H9 (cell line): Measurements from ENCODE around the gene PYDC1. TPM values are rescaled to one million over a fixed set of nuclear protein-coding genes. Genes with fewer than 3 reads are reported as not detected.
"Not testable (repeated sequence)": the region's sequence is repeated elsewhere in the genome, so short reads cannot be mapped to it uniquely, and the experiment has no call there.

Experiments used
- DNase-seq: peaks from one replicate; pipeline ENCODE4 v3.0.0-alpha.2; 2017
- H2AFZ ChIP-seq: one replicate; pipeline ENCODE4 v1.6.1; 2013; ENCODE audit warnings: mild to moderate bottlenecking, low read length, control low read depth, moderate library complexity
- H2AK5ac ChIP-seq: 2 replicates; pipeline ENCODE4 v1.6.1; 2013; ENCODE audit warnings: low read length, control low read depth, mixed read lengths; ENCODE audit not compliant: insufficient read length
- H2BK120ac ChIP-seq: one replicate; pipeline ENCODE4 v1.6.1; 2013; ENCODE audit warnings: low read depth, mild to moderate bottlenecking, low read length, control low read depth, inconsistent platforms; ENCODE audit not compliant: poor library complexity, severe bottlenecking
- H2BK12ac ChIP-seq: 2 replicates; pipeline ENCODE4 v1.6.1; 2013; ENCODE audit warnings: low read length, control low read depth, mixed read lengths, low read depth; ENCODE audit not compliant: insufficient read length
- H2BK15ac ChIP-seq: 2 replicates; pipeline ENCODE4 v1.6.1; 2013; ENCODE audit warnings: low read depth, low read length, control low read depth
- H2BK20ac ChIP-seq: one replicate; pipeline ENCODE4 v1.6.1; 2013; ENCODE audit warnings: low read depth, mild to moderate bottlenecking, low read length, control low read depth, inconsistent platforms; ENCODE audit not compliant: poor library complexity, severe bottlenecking
- H2BK5ac ChIP-seq: 2 replicates; pipeline ENCODE4 v1.6.1; 2013; ENCODE audit warnings: low read length, control low read depth, mixed read lengths; ENCODE audit not compliant: insufficient read length
- H3K14ac ChIP-seq: 2 replicates; pipeline ENCODE4 v1.6.1; 2013; ENCODE audit warnings: low read length, control low read depth; ENCODE audit not compliant: insufficient read depth
- H3K18ac ChIP-seq: 2 replicates; pipeline ENCODE4 v1.6.1; 2013; ENCODE audit warnings: low read depth, mild to moderate bottlenecking, mixed read lengths, low read length, control low read depth; ENCODE audit not compliant: insufficient read length
- H3K23ac ChIP-seq: 2 replicates; pipeline ENCODE4 v1.6.1; 2013; ENCODE audit warnings: low read length, control low read depth, mixed read lengths, low read depth; ENCODE audit not compliant: insufficient read length
- H3K23me2 ChIP-seq: 2 replicates; pipeline ENCODE4 v1.6.1; 2013; ENCODE audit warnings: low read depth, mild to moderate bottlenecking, mixed read lengths, low read length, control low read depth; ENCODE audit not compliant: insufficient read length, poor library complexity, severe bottlenecking
- H3K27ac ChIP-seq: 2 replicates; pipeline ENCODE4 v1.5.1; 2013; ENCODE audit warnings: low read length, control low read depth, mixed read lengths, low read depth; ENCODE audit not compliant: insufficient read length
- H3K27me3 ChIP-seq: 2 replicates; pipeline ENCODE4 v1.6.1; 2013; ENCODE audit warnings: low read length, control low read depth, inconsistent platforms; ENCODE audit not compliant: insufficient read depth
- H3K4ac ChIP-seq: 2 replicates; pipeline ENCODE4 v1.6.1; 2013; ENCODE audit warnings: low read depth, mild to moderate bottlenecking, control low read depth, inconsistent platforms, low read length, moderate library complexity
- H3K4me1 ChIP-seq: 2 replicates; pipeline ENCODE4 v1.6.1; 2013; ENCODE audit warnings: low read length, control low read depth, inconsistent platforms; ENCODE audit not compliant: insufficient read depth
- H3K4me2 ChIP-seq: 2 replicates; pipeline ENCODE4 v1.6.1; 2013; ENCODE audit warnings: low read length, control low read depth, mixed read lengths; ENCODE audit not compliant: insufficient read length, insufficient read depth
- H3K56ac ChIP-seq: 2 replicates; pipeline ENCODE4 v1.6.1; 2013; ENCODE audit warnings: low read depth, mild to moderate bottlenecking, mixed read lengths, low read length, control low read depth; ENCODE audit not compliant: insufficient read length
- H3K79me1 ChIP-seq: 2 replicates; pipeline ENCODE4 v1.6.1; 2013; ENCODE audit warnings: low read depth, mild to moderate bottlenecking, moderate library complexity, low read length, control low read depth, inconsistent platforms; ENCODE audit not compliant: insufficient read depth, poor library complexity, severe bottlenecking
- H3K79me2 ChIP-seq: 2 replicates; pipeline ENCODE4 v1.6.1; 2013; ENCODE audit warnings: low read length, control low read depth, inconsistent platforms; ENCODE audit not compliant: insufficient read depth
- H3K9ac ChIP-seq: 2 replicates; pipeline ENCODE4 v1.6.1; 2013; ENCODE audit warnings: low read length, control low read depth, mixed read lengths; ENCODE audit not compliant: insufficient read length; ENCODE audit errors: extremely low read depth
- H3K9me3 ChIP-seq: one replicate; pipeline ENCODE4 v1.6.1; 2013; ENCODE audit warnings: low read depth, low read length, inconsistent platforms; ENCODE audit not compliant: control insufficient read depth
- H3T11ph ChIP-seq: one replicate; pipeline ENCODE4 v1.6.1; 2013; ENCODE audit warnings: mild to moderate bottlenecking, low read length, control low read depth, inconsistent platforms
- H4K20me1 ChIP-seq: one replicate; pipeline ENCODE4 v1.6.1; 2013; ENCODE audit not compliant: control insufficient read depth, insufficient read length, insufficient read depth
- H4K5ac ChIP-seq: 2 replicates; pipeline ENCODE4 v1.6.1; 2013; ENCODE audit warnings: low read depth, mild to moderate bottlenecking, mixed read lengths, low read length, control low read depth; ENCODE audit not compliant: insufficient read length
- H4K8ac ChIP-seq: replicated peaks from 2 replicates; pipeline ENCODE4 v1.6.1; 2013; ENCODE audit warnings: low read length, control low read depth, mixed read lengths, low read depth; ENCODE audit not compliant: insufficient read length
- H4K91ac ChIP-seq: 2 replicates; pipeline ENCODE4 v1.6.1; 2013; ENCODE audit warnings: low read depth, mild to moderate bottlenecking, moderate library complexity, mixed read lengths, low read length, control low read depth; ENCODE audit not compliant: insufficient read length
- H3K27ac Mint-ChIP-seq, 3 experiments: 2 replicates in 2 of 3; 3 replicates in 1 of 3; pipeline ENCODE4 v1.8.0; 2020 to 2021; ENCODE audit warnings: mixed read lengths in 3 of 3, mild to moderate bottlenecking in 1 of 3, moderate library complexity in 1 of 3
- H3K27me3 Mint-ChIP-seq: 2 replicates; pipeline ENCODE4 v1.8.0; 2021; ENCODE audit warnings: low read depth, mild to moderate bottlenecking, moderate library complexity, mixed read lengths
- H3K36me3 Mint-ChIP-seq, 3 experiments: 2 replicates in 2 of 3; 3 replicates in 1 of 3; pipeline ENCODE4 v1.8.0; 2020 to 2021; ENCODE audit warnings: low read depth in 3 of 3, mixed read lengths in 3 of 3; ENCODE audit not compliant: insufficient read depth in 1 of 3
- H3K4me1 Mint-ChIP-seq, 2 experiments: 2 replicates each; pipeline ENCODE4 v1.8.0; 2020; ENCODE audit warnings: mixed read lengths in 2 of 2
- H3K4me3 Mint-ChIP-seq, 2 experiments: 2 replicates in 1 of 2; 3 replicates in 1 of 2; pipeline ENCODE4 v1.8.0; 2020 to 2021; ENCODE audit warnings: mild to moderate bottlenecking in 2 of 2, mixed read lengths in 2 of 2, moderate library complexity in 1 of 2
- H3K9me3 Mint-ChIP-seq, 2 experiments: 2 replicates in 1 of 2; 3 replicates in 1 of 2; pipeline ENCODE4 v1.8.0; 2020; ENCODE audit warnings: mild to moderate bottlenecking in 2 of 2, mixed read lengths in 2 of 2, moderate library complexity in 1 of 2
- WGBS: extraction: QIAGEN DNeasy Blood & Tissue Kit; methylation state at CpG from one replicate; pipeline ENCODE4 v1.1.7; 2013; ENCODE audit warnings: missing lambda C conversion rate, low lambda C conversion rate, mixed read lengths; ENCODE audit not compliant: insufficient read length; ENCODE audit errors: extremely low coverage; 5-methylcytosine and 5-hydroxymethylcytosine counted together
- total RNA-seq: library from RNA; stranded (reverse); gene quantifications from 2 replicates; pipeline ENCODE4 v1.2.1, GENCODE V29; 2021
- TF ChIP-seq, protein P1 (sequence below): fragments of 200-600 bp; sonication (generic); conservative IDR thresholded peaks from 3 replicates; pipeline ENCODE4 v1.8.0; 2021; ENCODE audit warnings: antibody characterized with exemption, mild to moderate bottlenecking

Gene PYDC1
- total RNA-seq, 1 experiment from 2014 or later = 0.70 TPM

DNA sequence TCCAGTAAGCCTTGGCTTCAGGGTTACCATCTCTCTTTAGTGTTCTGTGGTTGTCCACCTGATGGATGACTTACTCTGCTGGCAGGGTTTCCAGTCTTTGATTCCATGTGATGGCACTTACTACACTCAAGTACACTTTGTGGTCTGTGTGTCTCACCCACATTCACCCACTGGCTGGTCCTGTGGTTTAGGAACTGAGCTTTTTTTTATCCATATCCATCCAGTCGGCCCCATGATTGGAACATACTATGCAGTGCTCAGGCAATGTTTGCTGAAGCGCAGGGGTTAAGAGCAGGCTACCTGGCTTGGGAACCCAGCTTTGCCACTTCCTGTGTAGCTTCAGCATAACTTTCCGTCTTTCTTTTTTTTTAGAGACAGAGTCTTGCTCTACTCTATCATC lies 39.8 kb downstream of the PYDC1 start:
- peaks cover 3 to 11% of the 10 kb centered on the region in 2 experiments; a peak in 4 of 5 replicates for H3K9me3 Mint-ChIP-seq
- H3K27ac Mint-ChIP-seq = peak overlapping the region in 1 of 3 experiments; percentile 40; a peak in 1 of 7 replicates

DNA sequence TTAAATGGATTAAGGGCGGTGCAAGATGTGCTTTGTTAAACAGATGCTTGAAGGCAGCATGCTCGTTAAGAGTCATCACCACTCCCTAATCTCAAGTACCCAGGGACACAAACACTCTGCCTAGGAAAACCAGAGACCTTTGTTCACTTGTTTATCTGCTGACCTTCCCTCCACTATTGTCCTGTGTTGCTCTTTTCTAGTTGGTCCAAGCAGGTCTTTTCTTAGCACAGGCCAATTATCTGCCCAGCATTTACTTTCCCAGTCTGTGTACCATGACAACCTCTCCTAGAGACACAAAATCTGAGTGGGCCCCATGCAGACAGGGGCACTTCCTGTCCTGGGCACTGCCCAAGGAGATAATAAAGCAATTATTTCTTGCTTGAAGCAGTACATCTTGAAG lies 46.9 kb downstream of the PYDC1 start:
- Mint-ChIP-seq H3K4me1 (peaks cover 27% of the 10 kb centered on the region in 2 experiments), H3K9me3 (peaks cover 5 to 16% of the 10 kb centered on the region in 2 experiments; a peak in 4 of 5 replicates), H3K27ac (peak overlapping the region in 2 of 3 experiments; percentile 13 to 49; a peak in 3 of 7 replicates)
- not testable (repeated sequence) for H3K56ac ChIP-seq, H4K5ac ChIP-seq, H3K36me3 Mint-ChIP-seq, H4K91ac ChIP-seq, DNase-seq, H3K27ac ChIP-seq, H3K4me1 ChIP-seq, H2BK20ac ChIP-seq, H3K79me2 ChIP-seq, H3K9ac ChIP-seq, H3K4me2 ChIP-seq, H2BK12ac ChIP-seq, H3T11ph ChIP-seq, H3K4ac ChIP-seq, H2BK120ac ChIP-seq, H2BK5ac ChIP-seq, H4K20me1 ChIP-seq, H2BK15ac ChIP-seq, H4K8ac ChIP-seq, H3K9me3 ChIP-seq, H3K23ac ChIP-seq, H3K23me2 ChIP-seq, H3K27me3 Mint-ChIP-seq, H3K4me3 Mint-ChIP-seq, H3K79me1 ChIP-seq, H3K14ac ChIP-seq, H3K27me3 ChIP-seq, H2AFZ ChIP-seq, H3K18ac ChIP-seq, H2AK5ac ChIP-seq
- WGBS = no CpG with 5 or more reads among the region's 2 CpGs

More for the DNA sequence above, 39.8 kb downstream of the PYDC1 start:
- H3K79me1 ChIP-seq = no peaks in the 10 kb centered on the region
- H3K14ac ChIP-seq = no peak overlapping the region
- no peak overlapping the region for H3K9ac ChIP-seq
- H2BK20ac ChIP-seq = no peak overlapping the region
- no peak overlapping the region for H4K5ac ChIP-seq
- H4K8ac ChIP-seq = no peak overlapping the region
- no peaks in the 10 kb centered on the region for H4K20me1 ChIP-seq
- no peaks in the 10 kb centered on the region for H3K27me3 ChIP-seq
- no peak overlapping the region for H4K91ac ChIP-seq
- no peak overlapping the region for H2BK5ac ChIP-seq
- H2AFZ ChIP-seq = no peak overlapping the region
- H3K18ac ChIP-seq = no peak overlapping the region
- H3K4me3 Mint-ChIP-seq = no peak overlapping the region
- H2BK12ac ChIP-seq = no peak overlapping the region
- H3K27ac ChIP-seq = no peak overlapping the region
- H3K56ac ChIP-seq = no peak overlapping the region
- H3K4me1 ChIP-seq = no peaks in the 10 kb centered on the region; the same call in 1 of the 2 replicates
- no CpG with 5 or more reads among the region's 3 CpGs for WGBS
- TF ChIP-seq, protein P1, sequence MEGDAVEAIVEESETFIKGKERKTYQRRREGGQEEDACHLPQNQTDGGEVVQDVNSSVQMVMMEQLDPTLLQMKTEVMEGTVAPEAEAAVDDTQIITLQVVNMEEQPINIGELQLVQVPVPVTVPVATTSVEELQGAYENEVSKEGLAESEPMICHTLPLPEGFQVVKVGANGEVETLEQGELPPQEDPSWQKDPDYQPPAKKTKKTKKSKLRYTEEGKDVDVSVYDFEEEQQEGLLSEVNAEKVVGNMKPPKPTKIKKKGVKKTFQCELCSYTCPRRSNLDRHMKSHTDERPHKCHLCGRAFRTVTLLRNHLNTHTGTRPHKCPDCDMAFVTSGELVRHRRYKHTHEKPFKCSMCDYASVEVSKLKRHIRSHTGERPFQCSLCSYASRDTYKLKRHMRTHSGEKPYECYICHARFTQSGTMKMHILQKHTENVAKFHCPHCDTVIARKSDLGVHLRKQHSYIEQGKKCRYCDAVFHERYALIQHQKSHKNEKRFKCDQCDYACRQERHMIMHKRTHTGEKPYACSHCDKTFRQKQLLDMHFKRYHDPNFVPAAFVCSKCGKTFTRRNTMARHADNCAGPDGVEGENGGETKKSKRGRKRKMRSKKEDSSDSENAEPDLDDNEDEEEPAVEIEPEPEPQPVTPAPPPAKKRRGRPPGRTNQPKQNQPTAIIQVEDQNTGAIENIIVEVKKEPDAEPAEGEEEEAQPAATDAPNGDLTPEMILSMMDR = no peak
- H3K9me3 ChIP-seq = no peaks in the 10 kb centered on the region
- H3K36me3 Mint-ChIP-seq = peaks cover 12 to 14% (median 14%) of the 10 kb centered on the region in 3 experiments
- H3T11ph ChIP-seq = no peak overlapping the region
- H3K4me2 ChIP-seq = no peak overlapping the region
- H2AK5ac ChIP-seq = no peak overlapping the region
- DNase-seq = no peak
- H3K23me2 ChIP-seq = peaks cover 9% of the 10 kb centered on the region
- peaks cover 25 to 28% of the 10 kb centered on the region in 2 experiments for H3K4me1 Mint-ChIP-seq
- H3K27me3 Mint-ChIP-seq = no peaks in the 10 kb centered on the region; the same call in none of the 2 replicates
- no peak overlapping the region for H2BK15ac ChIP-seq
- no peak overlapping the region for H3K23ac ChIP-seq
- no peak overlapping the region for H3K4ac ChIP-seq
- H2BK120ac ChIP-seq = no peak overlapping the region
- peaks cover 16% of the 10 kb centered on the region for H3K79me2 ChIP-seq
